NCI-H187 treated with DMSO at 0.1 percent for 48 hours (cell line): ENCODE data around the gene ZNF22.

Source experiments
- DNase-seq: peaks from one replicate; lab custom pipeline; 2025; lab: John Stamatoyannopoulos, UW

The ZNF22 gene

DNA sequence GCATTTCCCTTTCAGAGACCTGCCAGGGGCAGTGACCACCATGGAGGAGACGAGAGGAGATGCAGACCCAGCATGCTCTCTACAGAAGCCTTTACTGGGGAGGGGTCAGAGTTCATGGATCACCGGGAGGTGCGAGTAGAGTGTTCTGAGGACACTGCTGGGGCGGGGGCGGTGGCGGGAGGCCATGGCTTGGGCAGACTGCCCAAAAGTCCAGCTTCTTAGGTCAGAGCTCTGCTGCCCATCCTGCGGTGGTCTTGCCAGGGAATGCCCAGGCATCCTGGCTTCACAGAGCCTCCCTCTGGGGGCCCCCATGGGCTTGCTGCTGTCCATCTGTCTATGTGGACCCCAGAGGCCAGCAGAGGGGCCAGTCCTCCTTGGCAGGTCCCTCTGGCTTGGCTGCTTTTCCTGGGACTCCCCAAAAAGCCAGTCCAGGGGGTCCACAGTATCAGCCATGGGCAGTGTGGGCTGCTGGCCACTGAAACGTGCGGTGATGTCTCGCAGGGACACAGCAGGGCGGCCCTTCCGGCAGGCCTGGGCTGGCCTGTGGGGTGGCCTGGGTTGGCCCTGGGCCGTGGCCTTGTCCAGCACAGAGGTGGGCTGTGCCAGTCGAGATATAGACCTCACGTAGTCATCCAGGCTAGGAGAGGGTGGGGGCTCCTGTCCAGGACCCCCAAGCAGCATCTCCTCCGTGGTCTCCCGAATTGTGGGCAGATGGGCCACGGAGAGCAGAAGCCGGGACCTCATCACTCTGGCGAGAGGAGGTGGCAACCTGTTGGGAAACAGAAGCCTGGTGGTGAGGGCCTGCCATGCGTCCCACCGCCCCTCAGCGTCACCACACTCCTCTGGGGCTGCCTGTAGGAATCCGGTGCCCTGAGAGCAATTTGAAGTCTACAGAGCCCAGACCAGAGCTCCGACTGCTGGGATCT, 23.2 kb upstream of the ZNF22 start:
- DNase-seq = no peak

DNA sequence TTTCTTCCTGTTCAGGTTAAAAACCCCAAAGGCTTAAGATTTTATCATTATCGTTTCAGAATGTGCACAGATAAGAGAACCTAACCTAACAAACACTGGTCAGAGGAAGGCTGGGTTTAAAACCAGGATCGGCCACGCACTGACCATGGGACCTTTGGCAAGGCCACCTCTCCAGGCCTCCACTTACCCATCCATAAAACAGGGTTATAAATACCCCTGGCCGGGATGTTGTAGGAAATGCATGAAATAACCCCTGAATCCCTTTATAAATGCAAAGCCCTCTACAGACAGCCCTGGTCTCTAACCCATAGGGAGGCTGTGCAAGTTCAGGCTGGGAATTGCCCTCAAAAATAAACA, 22.5 kb upstream of the ZNF22 start:
- DNase-seq = no peak

DNA sequence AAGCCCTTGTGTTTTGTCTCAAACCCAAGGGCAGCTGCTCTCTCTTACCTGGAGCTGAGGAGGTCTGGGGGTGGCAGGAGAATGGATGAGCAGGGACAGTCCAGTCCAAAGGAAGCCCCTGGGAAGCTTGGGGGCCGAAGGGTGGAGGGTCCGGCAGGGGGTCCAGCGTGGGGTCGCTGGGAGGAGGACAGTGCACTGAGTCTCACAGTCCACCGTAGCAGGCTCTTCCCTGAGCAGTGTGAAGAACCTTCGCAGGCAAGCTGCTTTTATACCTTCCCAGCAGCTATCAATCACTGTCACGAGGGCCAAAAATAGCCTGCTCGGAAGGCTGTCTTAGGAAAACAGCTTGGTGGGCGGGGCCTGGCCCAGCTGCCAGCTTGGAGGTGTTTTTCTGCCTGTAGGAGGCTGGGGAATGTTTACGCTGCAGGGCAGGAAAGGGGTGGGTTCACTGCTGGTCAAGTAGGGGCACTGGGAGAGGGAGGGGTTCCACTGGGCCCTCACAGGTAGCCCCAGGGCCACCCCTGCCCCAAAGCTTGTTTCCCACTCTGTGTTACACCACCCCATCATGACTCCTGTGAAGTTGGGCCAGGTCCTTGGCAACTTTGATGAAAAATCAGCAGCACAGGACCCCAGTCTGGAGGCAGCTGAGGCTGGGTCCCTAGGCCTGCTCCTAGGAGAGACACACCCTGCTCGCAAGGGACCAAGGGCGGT, 22.0 kb upstream of the ZNF22 start, which contains the start of gene DEPP1:
Gene DEPP1 (minus strand): TSS at position 240 of the 711 bp plus-strand sequence. CDS start 779 bp downstream, outside the sequence.
- peak; percentile 66 for DNase-seq

DNA sequence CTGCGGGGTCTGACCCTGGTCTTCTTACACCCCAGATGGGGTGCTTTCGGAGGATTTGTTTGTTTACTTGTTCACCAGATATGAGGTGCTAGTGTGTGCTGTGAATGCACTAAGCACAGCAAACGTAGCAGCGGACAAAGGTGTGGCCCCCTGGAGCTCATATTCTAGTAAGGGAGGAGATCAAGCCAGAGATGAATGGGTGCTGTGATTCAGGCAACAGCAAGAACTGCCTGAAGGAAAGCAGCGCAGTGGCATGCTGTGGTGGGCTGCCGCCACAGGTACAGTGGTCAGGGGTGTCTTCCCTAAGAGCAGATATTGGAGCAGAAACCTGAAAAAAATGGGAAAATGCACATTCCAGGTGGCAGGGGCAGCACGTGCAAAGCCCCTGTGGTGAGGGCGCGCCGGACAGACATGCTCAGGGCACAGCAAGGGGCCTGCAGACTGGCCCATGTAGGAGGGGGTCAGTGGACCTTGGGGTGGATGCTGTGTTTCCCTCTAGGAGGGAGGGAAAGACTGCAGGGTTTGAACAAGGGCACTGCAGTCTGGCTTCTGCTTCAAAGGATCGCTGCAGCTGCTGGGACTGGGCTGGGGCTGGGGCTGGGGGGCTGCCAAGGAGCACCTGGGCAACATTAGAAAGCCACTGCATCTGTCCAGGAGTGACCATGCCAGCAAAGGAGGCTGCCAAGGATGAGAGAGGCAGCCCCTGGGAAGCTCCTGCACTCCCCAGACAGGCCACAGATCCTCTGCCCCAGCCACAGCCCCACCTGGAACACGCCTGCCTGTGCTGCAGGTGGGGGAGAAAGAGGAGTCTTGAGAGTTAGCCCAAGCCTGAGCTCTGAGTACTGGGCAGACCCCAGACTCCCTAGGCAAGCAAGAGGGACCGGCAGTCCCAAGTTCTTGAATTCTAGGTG, 21.2 kb upstream of the ZNF22 start:
- DNase-seq = no peak

DNA sequence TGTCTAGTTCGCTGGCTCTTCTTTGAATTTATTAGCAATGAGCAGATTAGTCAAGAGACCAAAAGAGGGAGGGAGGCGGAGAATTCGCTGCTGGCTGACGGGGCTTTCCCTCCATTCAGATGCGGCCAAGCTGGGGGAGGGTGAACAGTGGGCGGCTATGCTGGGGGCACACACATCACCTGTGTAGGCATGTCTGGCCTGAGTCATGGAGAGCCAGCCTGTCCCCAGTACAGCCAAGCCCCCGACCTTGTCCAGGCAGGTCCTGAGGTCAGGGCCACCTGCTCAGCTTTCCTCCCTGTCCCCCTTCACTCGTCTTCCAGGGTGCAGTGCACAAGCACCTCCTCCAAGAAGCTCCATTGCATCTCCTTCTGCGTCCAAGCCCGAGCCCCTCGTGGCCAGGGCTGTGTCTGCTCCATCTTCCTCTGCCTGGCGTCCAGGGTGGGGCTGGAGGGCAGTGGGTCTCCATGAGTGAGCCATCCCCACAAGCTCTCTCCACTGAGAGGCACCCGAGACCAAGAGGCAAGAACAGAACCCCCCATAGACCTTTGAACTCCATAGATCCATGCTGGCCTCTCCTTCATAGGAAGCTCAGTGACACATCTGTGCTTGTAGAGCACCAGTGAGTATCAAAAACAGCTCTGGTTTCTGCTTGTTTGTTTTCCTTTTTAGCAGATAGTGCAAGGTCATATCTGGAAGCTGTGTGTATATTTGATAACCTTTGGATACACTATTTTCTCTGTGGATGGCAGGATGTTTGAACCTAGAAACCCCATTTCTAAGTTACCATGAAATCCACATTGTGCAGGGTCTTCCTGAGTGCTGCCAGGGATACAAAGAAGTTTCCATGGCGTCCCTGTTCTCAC, 20.2 kb upstream of the ZNF22 start:
- no peak for DNase-seq

DNA sequence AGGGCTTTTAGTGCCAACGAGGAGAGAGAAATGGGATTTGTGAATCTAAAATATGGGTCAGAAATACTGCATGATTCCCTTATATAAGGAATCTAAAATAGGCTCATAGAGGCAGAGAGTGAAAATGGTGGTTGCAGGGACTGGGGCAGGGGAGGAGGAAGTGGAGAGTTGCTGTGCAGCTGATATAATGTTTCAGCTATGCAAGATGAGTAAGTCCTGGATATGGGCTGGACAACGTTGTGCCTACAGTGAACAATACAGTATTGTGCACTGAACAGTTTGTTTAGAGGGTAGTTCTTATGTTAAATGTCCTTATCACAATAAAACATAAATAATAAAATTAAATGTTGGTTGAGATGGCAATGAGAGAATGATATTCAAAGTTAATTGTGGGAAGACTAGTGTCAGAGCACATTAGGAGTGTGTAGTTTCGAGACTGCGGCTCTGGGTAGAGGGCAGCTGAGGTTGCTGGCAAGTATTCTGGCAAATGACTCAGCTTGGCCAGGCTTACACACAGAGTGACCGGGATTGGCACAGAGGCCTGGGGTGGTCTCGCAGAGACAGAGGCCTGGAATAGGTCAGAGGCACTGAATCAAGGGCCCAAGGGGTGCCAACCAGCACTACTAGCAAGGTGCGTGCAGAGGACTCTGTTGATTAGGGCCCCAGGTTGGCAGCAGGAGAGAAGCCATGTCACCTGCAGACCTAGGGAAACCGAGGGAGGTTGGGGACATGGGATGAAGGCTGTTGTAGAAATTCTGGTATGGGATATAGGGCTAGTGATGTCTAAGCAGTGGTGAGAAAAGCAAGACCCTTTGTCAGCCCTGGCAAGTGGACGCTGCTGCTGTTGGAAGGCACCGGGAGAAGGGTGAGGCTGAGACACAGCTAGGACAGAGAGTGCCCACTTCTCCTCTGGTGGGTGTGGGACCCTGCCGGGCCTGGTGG, 19.3 kb upstream of the ZNF22 start:
- DNase-seq = no peak

DNA sequence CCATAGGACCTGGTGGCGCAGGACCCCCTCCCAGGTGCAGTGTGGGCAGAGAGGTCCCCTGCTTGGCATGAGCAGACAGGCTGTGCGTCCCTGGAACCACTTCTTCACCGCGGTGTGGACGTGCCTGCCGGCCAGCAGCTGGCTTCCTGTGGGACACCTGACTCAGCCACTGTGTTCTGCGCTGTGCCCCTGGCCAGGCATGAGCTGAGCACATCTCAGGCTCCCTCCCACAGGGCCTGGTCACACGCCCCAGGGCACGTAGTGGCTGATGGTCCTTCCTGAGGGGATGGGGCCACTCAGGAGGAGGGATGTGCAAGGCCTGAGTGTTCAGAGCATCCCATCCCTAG, 18.6 kb upstream of the ZNF22 start:
- no peak for DNase-seq

DNA sequence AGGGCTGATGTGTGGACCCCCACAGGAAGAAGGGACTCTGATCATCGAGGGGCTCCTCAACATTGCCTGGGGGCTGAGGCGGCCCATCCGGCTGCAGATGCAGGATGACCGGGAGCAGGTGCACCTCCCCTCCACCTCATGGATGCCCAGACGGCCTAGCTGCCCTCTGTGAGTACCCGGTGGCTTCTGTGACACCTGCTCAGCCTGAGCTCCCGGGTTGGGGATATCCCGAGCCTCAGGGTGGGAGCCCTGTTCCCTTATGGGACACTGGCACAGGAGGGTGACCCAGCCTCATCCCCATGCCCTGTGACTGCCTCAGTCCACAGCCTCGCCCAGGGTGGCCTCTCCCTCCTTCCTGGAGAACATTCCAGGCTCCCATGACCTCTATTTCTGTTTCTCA, 18.2 kb upstream of the ZNF22 start:
- DNase-seq = no peak

DNA sequence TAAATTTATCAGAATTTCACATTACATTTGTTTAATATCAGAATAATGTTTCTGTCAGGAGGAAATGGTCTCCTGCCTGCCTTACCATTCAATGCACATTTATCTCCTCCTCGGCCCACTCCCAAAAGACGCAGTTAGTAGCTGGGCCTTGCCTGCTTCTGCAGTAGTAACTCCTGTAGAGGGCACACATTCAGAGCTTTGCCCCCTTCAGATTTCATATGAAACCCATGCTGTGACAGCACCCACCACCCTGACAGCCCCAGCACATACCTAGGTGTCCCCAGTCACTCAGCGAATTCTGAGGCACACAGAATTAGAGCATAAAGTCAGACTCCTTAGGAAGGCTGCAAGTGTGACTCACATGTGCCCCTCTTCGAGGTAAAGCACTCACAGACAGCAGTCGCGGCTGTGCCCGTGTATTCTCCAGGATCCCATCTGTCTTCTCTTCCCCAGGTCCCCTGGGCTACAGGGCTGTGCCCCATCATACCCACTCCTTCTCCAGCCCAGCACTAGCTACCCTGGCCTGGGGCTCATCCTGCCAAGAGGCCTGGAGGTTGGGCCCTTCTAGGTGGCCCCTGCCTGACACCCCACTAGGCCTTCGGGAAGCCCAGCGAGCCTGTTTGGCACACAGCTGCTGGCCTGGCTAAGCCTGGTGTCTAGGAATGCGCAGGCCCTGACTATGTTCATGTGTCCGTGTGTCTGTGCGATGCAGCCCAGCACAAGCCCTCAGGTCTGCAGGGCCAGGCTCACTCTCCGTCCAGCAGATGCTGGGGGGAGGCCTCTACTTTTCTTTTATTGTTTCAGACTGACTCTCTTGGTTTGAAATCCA, 17.4 kb upstream of the ZNF22 start:
- no peak for DNase-seq

DNA sequence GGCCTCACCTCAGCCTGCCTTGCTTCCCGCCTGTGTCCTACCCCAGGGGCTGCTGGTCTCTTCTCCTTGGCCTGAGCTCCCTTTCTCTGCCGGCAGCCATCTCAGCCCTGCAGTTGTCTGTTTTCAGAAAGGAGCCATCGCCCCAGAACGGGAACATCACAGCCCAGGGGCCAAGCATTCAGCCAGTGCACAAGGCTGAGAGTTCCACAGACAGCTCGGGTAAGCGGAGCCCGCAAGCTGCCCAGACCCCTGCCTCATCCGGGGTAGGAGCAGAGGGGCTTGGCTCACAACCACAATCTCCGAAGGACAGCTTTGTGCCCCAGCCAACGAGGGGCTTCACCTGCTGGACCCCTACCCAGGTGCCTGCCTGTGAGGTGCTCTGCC, 16.8 kb upstream of the ZNF22 start:
- no peak for DNase-seq

DNA sequence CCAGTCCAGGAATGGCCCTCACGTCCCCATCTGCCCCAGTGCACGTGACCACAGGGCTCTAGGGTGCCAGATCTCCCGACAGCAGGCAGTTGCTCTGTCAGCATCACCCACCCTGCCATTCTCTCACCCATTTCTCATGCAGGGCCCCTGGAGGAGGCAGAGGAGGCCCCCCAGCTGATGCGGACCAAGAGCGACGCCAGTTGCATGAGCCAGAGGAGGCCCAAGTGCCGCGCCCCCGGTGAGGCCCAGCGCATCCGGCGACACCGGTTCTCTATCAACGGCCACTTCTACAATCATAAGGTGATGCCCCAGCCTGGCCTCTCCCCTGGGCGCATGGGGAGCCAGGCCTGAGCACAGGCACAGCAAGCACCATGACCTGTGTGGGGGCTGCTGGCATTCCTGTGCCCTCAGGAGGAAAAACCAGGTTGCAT, 16.0 kb upstream of the ZNF22 start:
- no peak for DNase-seq

DNA sequence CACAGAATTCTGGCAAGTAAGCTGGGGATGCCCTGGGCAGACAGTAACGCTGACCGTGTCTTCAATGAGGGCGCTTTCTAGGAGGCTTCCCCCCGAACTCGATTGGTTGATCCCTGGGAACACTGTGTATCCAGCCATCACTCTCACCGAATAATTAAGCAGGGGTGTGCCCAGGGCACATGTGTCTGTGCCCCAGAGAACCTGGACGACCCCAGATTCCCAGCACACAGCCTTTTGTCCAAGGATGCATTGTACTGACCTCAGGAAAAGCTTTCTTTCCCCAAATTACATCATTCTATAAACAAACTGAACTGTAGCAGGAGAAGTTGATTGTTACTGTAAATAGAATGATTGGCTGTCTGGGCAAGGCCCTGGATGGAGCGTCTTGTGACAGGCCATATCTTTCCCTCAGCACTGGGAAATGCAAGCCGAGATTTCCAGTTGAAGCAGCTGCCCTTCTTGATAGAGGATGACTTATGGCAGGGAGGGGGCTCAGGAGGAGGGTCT, 15.5 kb upstream of the ZNF22 start:
- no peak for DNase-seq

DNA sequence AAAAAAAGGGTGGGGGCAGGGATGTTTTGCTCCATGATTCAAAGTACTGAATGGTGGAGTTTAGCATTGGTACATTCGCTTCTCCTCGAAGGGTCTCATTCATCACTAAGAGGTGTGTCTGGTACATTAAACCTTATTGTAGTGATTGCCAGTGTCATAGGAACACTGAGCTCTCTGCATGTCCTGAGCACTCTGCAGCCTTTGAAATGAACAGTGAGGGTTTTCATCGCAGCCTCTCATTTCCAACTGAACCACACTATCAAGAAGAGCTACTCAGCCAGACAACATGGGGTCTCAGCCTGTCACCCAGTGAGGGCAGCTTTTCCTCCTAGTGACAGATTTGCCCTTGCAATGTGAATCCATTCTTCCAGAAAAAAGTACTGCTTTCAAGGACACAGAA, 14.5 kb upstream of the ZNF22 start:
- no peak for DNase-seq

DNA sequence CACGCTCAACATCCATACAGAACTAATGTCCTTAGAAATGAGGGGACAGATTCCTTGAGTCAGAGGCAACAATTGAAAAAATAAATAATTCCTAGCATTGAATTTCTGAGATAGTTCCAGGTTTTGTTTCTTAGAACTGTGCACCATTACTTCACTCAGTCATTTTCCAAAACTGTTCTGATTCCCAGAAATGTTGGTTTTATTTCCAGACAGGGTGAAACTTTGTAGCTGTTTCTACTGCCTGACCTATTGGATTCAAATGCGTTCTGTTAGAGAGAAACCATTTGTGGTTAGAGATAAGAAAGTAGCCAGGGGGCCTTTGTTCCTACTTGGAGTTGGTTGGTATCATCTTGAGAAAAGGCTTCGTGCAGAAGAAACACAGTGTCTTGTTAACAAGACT, 14.1 kb upstream of the ZNF22 start:
- DNase-seq = no peak

DNA sequence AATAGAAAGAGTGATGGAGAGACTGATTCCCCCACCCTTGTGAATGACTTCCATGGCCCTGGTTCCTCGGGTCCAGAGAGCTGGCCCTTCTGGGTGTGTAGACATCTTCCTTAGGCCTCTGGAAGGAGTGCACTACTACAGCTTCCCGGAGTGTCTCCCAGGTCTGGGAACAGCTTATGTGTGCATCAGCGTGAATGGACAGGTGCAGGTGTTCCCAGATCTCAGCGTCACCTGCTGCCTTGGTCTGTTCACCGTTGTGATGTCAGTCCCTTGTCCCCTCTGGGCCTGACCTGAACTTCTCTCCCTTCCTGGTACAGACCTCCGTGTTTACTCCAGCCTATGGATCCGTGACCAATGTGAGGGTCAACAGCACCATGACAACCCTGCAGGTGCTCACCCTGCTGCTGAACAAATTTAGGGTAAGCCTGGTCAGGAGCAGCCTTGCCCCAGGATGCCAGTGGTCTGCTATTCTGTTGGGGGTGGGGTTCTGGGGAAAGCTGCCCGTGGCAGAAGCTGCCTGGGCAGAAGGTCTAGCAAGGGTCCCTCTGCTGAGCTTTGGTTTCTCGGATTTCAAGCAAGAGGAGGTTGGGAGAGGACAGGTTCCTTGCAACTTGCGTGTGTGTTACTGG, 11.7 kb upstream of the ZNF22 start:
- no peak for DNase-seq

DNA sequence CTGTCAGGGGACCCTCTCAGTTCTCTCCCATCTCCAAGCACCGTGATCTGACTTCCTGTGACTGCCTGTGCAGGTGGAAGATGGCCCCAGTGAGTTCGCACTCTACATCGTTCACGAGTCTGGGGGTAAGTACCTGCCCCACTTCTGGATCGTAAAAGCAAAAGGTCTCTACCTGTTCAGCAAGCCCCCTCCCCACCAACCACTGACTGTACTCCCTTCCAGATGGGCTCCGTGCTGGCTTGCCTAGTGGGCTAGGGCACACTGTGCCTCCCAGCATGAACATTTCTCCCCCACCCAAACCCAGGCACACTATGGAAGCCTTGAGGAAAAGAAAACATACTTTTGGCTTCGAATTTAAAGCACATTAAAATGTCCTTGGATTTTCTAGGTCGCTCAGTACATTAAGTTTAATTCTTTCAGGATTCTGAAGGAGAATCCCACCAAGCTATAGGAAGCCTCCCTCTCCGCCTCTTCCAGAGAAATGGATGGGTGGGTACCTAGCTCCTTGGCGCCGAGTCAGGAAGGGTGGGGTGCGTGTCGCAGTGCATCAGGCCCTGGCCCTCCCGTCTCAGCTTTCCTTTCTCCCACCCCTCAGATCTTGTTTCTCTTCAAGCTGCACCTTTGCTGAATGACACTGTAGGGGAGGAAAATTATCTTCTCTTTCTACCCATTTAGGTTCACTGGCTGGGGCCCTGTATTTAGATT, 11.0 kb upstream of the ZNF22 start:
- no peak for DNase-seq

DNA sequence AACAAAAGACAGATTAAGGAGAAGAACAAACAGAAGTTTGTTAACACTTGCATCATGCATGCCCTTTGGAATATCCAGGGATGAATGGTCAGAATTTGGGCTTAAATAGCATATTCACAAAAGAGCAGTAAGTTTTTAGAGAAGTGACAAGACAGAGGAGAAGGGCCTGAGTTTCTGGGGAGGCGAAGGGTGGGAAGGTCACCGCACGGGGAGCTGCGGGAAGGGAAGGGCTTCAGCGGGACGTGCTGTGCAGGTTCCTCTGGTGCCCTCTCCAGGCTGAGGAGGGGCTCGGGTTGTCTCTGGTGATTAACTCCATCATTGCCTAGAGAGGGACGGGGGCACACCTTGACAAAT, 10.4 kb upstream of the ZNF22 start:
- DNase-seq = no peak

DNA sequence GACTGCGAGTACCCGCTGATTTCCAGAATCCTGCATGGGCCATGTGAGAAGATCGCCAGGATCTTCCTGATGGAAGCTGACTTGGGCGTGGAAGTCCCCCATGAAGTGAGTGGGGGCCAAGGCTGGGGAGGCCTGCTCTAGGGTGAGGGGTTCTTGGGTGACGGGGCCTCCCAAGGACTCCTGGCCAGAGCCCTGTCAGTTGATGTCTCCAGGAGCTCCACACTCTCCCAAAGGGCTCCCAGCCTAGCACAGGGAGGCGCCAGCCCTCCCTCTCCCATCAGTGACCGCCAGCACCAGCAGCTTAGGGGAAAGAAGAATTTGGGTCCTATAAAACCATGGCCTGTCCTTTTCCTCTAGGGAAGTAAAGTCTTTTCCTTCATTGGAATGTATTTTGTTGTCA, 9.8 kb upstream of the ZNF22 start:
- DNase-seq = no peak
